Activated CD4-positive, CD25-positive, alpha-beta regulatory T cell treated with anti-CD3 and anti-CD28 coated beads, Interleukin-2, amount 50 U/mL, for 16 hours (primary cell): ENCODE measurements around the gene HOXD12.

Experiments used
- DNase-seq: peaks from one replicate; pipeline ENCODE4 v3.0.0-alpha.2; 2020; ENCODE audit warnings: low read depth, low spot score

Gene HOXD12

GRCh38 chr2:176148751-176149421 is 49.3 kb downstream of the HOXD12 start:
- no peak for DNase-seq

DNA sequence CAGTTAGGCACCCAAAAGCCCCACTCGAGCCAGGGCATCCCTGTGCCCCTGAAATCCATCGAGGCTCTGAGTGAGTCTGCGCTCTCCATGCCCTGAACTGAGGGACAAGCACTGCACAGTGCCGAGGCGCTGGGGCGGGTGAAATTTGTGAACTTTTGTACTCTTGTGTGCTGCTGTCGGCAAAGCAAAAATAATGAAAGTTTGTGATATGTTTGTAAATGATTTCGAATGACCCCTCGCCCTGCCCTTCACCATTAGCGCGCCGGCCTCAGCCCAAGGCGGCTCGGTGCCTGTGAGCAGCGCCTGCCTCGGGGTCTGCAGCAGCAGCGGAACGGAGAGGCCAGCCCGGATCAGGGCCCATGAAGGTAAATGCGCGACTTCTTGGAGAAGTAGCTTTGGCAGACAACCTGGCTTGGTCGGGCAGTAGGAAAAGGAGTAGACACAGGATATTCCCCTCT is 49.9 kb downstream of the HOXD12 start:
- DNase-seq = no peak

GRCh38 chr2:176149939-176150583 is 50.5 kb downstream of the HOXD12 start:
- no peak for DNase-seq

DNA sequence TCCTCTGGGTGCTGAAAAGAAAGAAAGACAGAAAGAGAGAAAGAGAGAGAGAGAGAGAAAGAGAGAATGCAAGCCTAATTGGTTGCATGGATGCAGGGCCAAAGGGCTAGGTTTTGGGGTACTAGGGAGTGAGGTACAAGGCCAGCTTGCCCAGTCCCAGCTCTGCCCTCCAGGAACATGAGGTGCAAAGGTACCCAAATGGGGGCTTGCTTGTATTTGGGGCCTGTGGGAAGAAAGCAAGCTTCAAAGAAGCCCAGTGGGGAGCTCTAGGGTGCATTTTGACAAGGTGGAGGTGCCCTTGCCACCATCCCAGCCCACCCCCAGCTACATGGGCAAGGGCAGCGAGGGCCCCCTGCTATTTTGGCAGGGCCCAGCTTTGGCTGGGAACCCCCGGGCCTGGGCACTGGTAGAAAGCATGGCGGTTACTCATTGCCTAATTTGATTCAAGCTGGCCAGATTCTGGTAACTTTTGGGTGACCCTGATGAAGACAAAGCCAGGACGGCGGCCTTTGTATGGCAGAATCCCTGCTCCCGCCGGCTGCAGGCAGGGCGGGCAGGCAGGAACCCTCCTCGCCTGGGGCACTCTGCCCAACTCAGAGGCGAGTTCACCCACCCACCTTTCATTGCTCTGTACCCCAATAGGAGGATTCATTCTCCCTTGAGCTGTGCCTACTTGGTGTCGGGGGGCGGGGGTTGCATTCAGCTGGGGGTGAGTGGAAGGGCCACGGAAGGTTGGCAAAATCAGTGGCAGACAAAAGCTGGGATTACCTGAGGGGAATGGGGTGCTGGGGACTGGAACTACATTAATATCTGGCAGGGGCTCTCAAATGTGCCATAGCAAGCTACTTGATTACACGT is 51.2 kb downstream of the HOXD12 start:
- DNase-seq = no peak

DNA sequence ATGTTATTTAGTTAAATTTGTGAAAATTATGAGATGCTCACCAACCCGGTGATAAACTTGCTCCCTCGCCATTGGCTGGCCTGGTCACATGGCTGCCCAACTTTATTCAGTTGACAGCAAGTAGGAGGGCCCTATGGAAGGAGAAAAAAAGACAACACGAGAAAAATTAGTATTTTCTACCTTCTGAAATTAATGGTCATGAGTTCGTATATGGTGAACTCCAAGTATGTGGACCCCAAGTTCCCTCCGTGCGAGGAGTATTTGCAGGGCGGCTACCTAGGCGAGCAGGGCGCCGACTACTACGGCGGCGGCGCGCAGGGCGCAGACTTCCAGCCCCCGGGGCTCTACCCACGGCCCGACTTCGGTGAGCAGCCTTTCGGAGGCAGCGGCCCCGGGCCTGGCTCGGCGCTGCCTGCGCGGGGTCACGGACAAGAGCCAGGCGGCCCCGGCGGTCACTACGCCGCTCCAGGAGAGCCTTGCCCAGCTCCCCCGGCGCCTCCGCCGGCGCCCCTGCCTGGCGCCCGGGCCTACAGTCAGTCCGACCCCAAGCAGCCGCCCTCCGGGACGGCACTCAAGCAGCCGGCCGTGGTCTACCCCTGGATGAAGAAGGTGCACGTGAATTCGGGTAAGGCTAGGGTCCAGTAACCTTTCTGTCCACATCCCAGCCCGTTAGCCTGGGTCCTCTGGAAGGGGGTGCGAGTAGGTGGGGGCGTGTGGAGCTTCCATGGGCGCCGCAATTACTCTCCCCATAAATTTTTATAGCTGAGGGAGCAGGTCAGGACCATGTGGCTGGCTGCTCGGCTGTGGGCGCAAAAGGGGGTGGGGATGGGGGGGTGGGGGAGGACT is 52.1 kb downstream of the HOXD12 start, which contains the start of gene HOXD4:
Gene HOXD4 (plus strand): TSS at position 109 of the 846 bp plus-strand sequence. CDS start 84 bp downstream, at position 193.
- DNase-seq = no peak
